GM19372 (cell line): ENCODE results near the gene PARP4.
"Not testable (repeated sequence)": the region's sequence is repeated elsewhere in the genome, so short reads cannot be mapped to it uniquely, and the experiment has no call there.

Source experiments
- ATAC-seq: cut with Tn5 transposase; IDR thresholded peaks from one replicate; pipeline ENCODE4 v1.9.1; 2021; ENCODE audit warnings: mild to moderate bottlenecking, low read depth, moderate library complexity; ENCODE audit not compliant: unreplicated experiment

PARP4 gene

GRCh38 chr13:24512197-24512907 is at the start of gene PARP4:
Gene PARP4 (minus strand): TSS chr13:24512778. CDS start chr13:24503776, 9,002 bp downstream.
- peak; percentile 50 for ATAC-seq

DNA sequence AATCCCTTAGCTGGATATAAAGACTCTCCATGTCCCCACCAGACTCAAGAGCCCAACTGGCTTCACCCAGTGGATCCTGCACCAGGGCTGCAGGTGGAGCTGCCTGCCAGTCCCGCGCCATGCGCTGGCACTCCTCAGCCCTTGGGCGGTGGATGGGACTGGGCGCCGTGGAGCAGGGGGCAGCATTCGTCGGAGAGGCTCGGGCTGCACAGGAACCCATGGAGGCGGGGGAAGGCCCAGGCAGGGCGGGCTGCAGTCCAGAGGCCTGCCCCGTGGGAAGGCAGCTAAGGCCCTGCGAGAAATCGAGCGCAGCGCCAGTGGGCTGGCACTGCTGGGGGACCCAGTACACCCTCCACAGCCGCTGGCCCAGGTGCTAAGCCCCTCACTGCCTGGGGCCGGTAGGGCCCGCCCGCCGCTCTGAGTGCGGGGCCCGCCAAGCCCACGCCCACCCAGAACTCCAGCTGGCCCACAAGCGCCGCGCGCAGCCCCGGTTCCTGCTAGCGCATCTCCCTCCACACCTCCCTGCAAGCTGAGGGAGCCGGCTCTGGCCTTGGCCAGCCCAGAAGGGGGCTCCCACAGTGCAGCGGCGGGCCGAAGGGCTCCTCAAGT is 48.1 kb upstream of the PARP4 start:
- not testable (repeated sequence) for ATAC-seq

GRCh38 chr13:24559431-24560218 is 47.0 kb upstream of the PARP4 start:
- not testable (repeated sequence) for ATAC-seq

DNA sequence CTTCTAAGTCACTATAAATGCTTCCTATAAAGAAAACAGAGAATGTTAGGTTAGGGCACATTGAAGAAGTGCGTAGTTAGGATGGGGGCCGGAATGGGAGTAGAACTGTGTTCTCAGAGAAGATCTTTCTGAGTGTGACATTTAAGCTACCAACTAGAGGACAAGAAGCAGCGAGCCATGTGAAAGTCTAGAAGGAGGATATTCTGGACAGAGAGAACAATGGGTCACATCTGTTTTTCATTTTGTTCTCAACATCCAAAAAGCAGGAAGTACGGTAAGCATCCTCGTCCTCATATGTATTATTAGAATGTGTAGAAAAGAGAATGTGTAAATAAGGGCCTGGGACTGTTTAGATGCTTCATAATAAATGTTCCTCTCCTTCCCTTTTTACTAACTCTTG is 44.5 kb upstream of the PARP4 start:
- ATAC-seq, result no peak

DNA sequence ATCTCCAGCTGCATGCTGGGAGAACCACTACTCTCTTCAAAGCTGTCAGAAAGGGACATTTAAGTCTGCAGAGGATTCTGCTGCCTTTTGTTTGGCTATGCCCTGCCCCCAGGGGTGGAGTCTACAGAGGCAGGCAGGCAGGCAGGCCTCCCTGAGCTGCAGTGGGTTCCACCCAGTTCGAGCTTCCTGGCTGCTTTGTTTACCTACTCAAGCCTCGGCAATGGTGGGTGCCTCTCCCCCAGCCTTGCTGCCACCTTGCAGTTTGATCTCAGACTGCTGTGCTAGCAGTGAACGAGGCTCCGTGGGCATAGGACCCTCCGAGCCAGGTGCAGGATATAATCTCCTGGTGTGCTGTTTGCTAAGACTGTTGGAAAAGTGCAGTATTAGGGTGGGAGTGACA is 41.3 kb upstream of the PARP4 start:
- not testable (repeated sequence) for ATAC-seq

DNA sequence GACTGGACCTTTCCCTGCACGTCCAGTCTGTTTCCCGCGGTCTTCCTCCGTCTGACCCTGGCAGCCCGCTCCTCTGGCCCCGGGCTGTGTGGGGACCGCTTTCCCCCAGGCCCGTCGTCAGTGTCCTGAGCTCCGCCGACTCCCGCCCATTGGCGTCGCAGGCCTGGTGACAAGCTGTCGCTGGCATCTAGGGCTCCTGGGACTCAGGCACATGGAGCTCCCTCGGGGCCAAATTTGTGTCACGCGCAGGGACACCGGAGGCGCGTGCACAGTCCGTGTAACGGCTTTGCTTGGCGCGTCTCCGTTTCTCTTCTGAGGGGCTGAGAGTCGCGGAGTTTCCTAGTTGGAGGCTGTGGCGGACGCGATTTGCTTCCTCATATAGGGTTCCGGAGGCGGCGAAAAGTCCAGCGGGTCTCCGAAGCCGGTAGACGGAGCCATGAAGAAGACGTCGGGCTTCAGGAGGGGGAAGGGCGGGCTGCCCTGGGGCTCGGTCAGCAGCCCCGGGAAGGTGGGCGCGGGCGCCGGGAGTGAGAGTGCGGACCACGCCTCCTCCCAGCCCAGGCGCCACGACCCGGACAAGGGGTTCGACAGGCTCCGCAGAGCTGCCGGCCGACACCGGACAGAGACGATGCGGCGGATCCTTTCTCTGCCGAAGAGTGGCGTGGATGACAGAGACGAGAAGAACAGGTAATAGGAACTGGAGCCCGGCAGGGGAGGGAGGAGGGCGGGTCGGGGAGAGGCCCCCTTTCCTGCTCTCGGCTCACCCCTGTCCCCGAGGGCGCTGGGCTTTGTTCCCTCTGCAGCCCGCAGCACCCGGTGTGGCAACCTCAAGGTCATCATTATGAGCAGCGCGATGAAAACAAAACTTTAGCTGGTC is 29.1 kb upstream of the PARP4 start:
- not testable (repeated sequence) for ATAC-seq

GRCh38 chr13:24541127-24541475 is 28.5 kb upstream of the PARP4 start:
- ATAC-seq, result no peak

DNA sequence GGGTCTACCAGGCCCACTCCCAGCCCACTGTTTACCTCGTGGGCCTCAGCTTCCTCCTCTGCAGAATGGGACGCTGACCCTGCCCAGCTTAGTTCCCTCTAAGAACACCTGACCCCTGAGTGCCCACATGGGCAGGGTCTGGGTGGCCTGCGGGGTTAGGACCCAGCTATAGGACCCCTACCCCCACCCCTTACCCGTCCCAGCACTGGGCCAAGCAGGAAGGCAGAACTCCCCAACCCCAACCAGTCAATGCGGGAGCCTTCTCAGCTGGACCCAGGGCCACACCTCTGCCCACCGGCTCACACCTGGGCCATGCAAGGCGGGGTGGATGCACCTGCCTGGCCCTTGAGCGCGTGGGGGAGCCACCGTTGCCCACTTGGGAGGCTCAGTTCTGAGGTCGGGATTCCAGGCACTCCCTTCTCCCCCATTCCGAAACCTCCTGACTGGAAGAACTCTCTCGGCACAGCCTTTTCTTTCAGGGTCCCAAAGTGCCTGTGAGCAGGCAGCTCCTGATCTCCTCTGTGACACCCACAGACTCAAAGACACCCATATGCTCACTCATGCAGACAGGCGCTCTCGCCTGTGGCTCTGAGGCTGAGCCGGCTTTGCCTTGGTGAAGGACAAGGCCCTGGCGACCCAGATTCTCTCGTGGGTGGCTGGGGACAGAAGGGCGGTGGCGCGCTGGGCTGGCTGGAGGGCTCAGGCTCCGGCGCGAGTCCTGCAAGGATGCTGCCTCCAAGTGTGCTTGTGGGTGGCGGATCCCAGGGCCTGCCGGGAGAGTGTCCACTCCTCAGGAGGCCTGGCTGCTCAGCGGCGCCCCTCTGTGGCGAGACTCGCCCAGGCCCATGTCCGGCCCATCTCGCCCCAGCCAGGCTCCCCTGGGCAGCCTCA is 27.9 kb upstream of the PARP4 start:
- no peak for ATAC-seq

DNA sequence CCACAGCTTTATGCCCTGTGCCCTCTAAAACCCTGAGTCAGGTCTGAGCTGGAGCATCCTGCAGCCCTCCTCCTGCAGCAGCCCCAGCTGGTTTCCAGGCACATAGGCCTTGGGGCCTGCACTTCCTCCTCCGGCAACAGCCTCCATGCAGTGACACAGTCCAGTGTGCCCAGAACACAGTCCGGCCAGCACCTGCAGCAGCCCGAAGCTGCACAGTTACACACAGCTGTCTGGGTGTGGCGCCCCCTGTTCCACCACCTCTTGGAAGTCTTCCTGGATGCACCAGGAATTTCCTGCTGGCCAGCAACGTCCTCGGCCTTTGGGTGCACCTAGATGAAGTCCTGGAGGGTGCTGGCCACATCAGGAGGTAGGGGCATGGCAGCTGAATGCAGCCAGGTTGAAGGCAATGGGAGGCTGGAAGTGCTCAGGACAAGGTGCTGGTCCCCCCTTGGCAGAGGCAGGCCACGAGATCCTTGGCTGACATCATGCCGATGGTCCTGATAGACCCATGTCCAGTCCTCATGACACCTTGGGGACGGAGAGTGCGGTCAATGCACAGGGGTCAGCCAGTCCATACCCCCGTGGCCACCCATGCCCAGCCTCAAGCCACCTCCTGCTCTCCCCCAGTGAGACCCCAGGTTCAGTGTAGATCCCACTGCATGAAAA is 27.1 kb upstream of the PARP4 start:
- ATAC-seq, result no peak

DNA sequence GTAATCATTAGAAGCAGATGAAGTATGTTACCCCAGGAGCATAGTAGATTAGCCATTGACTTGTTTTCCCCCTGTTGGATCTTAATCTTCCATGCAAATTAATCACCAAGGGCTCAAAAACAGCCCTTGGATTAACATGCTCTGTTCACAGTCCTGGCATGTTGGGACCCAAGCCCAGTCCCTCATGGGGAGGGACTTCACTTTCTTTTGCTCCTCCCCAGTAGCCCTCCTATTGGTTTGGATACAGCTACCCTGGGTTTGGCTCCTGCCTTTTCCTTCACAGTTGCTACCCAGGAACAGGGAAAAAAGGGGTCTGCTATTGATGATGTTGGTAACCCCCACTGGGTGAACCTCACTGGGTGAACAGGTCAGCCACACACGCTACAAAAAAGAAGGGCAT is 16.9 kb upstream of the PARP4 start:
- no peak for ATAC-seq

DNA sequence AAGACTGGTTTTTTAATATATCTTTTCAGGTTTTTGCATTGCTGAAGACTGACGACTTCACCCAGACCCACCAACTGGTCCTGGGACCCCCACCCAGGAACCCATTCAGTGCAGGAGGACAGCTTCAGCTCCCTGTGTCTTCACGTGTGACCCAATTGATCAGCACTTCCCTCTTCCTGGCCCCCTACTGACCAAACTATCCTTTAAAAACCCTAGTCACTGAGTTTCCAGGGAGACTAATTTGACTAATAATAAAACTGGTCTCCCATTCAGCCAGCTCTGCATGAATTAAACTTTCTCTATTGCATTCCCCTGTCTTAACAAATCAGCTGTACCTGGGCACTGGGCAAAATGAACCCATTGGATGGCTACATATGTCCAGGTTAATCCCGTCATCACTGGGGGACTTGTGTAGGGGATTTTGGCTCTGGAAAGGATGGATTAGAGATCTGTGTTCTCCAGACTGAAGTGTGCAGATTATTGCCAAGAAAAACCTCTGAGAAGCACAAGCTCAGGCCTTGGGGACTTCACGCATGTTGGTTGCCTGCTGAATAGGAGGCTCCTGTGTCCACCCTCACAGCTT is 16.3 kb upstream of the PARP4 start:
- ATAC-seq, result no peak

- no peak for ATAC-seq
Observed at GRCh38 chr13:24527266-24527775, 14.7 kb upstream of the PARP4 start.

GRCh38 chr13:24520733-24521132 is 8.2 kb upstream of the PARP4 start:
- ATAC-seq, result no peak

DNA sequence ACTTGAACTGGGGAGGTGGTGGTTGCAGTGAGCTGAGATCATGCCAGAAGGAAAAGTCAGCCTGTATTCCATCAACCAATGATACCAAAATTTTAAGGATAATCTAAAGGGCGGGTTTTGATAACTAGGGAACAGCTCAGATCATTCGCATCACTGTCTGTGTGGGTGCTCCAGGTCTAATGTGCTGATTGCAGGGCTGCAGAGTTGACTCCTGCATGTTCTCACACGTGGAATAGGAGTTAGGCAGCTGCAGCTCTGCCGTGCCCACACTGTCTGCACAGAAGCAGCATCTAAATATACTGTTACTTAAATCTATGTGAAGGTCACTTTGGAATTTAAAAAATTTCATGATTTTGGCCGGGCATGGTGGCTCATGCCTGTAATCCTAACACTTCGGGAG is 4.3 kb upstream of the PARP4 start:
- no peak for ATAC-seq

- no peak for ATAC-seq
Observed at GRCh38 chr13:24512908-24513213, 283 bp upstream of the PARP4 start.

DNA sequence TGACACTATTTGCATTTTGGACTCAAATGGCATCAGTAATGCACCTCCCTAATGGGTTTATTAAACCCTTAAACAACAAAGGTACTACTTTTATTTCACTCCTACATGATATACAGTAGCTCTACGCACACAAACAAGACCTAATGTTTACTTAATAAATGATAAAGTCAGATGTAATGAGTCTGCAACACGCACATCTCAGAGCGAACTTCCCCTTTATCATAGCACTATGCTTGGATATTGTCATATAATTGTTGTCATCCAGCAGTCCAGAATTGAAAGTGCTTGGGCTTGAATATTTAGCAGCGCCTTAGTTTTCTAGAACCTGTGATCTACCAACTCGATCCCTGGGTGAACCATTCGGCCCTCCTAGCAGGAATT is 772 bp downstream of the PARP4 start:
- no peak for ATAC-seq

DNA sequence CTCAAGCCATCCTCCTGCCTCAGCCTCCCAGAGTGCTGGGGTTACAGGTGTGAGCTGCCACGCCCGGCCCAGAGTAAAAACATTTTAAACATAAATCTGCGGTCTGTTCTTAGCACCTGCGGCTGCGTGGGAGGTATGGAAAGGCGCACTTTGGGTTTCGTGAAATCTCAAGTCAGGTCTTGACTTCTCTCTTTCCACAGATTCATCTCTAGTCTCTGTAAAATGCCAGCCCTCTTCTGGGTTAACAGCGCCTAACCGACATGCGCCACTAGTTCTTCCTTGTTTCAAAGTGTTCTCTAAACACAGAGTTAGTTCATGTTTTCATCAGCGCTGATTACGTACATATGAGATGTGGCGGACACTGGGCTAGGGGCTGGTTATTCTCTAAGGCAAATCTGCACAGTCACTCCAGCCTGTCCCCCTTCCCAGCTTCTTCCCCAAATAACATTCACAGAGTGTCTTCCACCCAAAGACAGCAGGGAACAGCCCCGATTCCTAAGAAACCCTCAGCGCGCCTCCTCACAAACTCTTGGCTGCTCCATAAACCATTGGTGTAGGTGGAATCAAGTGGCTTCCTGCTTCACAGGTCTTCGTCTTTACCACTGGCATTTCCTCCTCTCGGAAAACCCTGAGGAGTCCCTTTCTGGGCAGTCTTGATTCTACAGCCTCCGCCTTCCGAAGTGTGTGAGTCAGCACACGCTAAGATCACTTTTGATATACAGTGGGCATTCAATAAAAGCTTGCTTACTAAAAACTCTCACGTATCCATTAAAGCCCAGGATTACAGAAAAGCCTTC is 1.4 kb downstream of the PARP4 start:
- ATAC-seq, result peak; percentile 60

GRCh38 chr13:24506698-24507335 is 5.8 kb downstream of the PARP4 start:
- no peak for ATAC-seq
